H1 (cell line): ENCODE data around the gene SPIRE1. TPM values are rescaled to one million over a fixed set of nuclear protein-coding genes. Genes with fewer than 3 reads are reported as not detected.

Source experiments
- CBX5 ChIP-seq: fragments of 300-800, 300-1000 bp; sonication (generic); IDR thresholded peaks from 2 replicates; pipeline ENCODE4 v1.7.1; 2016; ENCODE audit warnings: antibody characterized with exemption, low read length, low read depth
- CHD1 ChIP-seq: IDR thresholded peaks from 2 replicates; pipeline ENCODE4 v1.6.1; 2012; ENCODE audit warnings: low read depth, low read length, improper control_type of control experiment
- CHD7 ChIP-seq: fragments of 300-600 bp; sonication (generic); IDR thresholded peaks from 2 replicates; pipeline ENCODE4 v1.7.1; 2012; ENCODE audit warnings: low read length, moderate library complexity, mild to moderate bottlenecking, inconsistent platforms; ENCODE audit not compliant: insufficient replicate concordance
- MAFK ChIP-seq: IDR thresholded peaks from 2 replicates; pipeline ENCODE4 v1.6.1; 2012; ENCODE audit warnings: low read depth, mild to moderate bottlenecking, improper control_type of control experiment, low read length
- SIRT6 ChIP-seq: IDR thresholded peaks from one replicate; pipeline ENCODE4 v1.7.1; 2012; ENCODE audit warnings: low read length, inconsistent platforms
- TBP ChIP-seq: IDR thresholded peaks from 2 replicates; pipeline ENCODE4 v1.6.1; 2011; ENCODE audit warnings: low read depth, low read length, improper control_type of control experiment
- TEAD4 ChIP-seq: IDR thresholded peaks from 2 replicates; pipeline ENCODE4 v1.6.1; 2012; ENCODE audit warnings: low read depth, low read length, inconsistent platforms, mixed read lengths
- polyA plus RNA-seq, 7 experiments: library from polyadenylated mRNA; depleted of rRNA in 3 of 7; stranded (reverse) in 5 of 7; unstranded in 2 of 7; fragments of >200 nt in 5 of 7; fragments of 200-250 nt in 2 of 7; gene quantifications; 1 replicate in 5 of 7; 2 replicates in 1 of 7; 4 replicates in 1 of 7; pipeline versions ENCODE4 v1.2.1 to v1.2.3, GENCODE V29; 2011 to 2013; ENCODE audit warnings: missing spikeins in 2 of 7, mixed read lengths in 2 of 7
- total RNA-seq: library from RNA; stranded (reverse); fragmentation: NEBNext Ultra II Directional; extraction: Animal tissue kit (Norgen Biotek cat#: 25700); gene quantifications from 2 replicates; pipeline ENCODE4 v1.2.1, GENCODE V29; 2021

SPIRE1 gene
- total and polyA plus RNA-seq, 2 of the 8 experiments (the other 6 are each of a cell fraction or from before 2014, with no cell fraction given): 6.0 to 21.5 TPM

GRCh38 chr18:12458771-12459170 is 199.1 kb downstream of the SPIRE1 start (continued):
- no peak for TF ChIP-seq CHD7
- TF ChIP-seq CHD1: no peak
- TF ChIP-seq SIRT6: no peak
- no peak for TF ChIP-seq CBX5
- no peak for TF ChIP-seq TBP
- no peak for TF ChIP-seq MAFK
- no peak for TF ChIP-seq TEAD4
